OCI-LY1 (cell line): ENCODE results near the gene AGBL1.

Experiments used
- H2AFZ ChIP-seq: fragments of 200-600 bp; sonication (generic), shearing (Covaris generic); 2 replicates; pipeline ENCODE4 v1.6.0; 2014; ENCODE audit warnings: antibody characterized with exemption, mild to moderate bottlenecking, low read length
- H3F3A ChIP-seq: fragments of 200-600 bp; sonication (generic), shearing (Covaris generic); 2 replicates; pipeline ENCODE4 v1.6.0; 2014; ENCODE audit warnings: mild to moderate bottlenecking, antibody characterized with exemption, low read length, moderate library complexity; ENCODE audit not compliant: insufficient read depth
- H3K27ac ChIP-seq: fragments of 200-600 bp; sonication (generic); 2 replicates; pipeline ENCODE4 v1.5.1; 2014; ENCODE audit warnings: low read length, mixed run types, mild to moderate bottlenecking, low read depth; ENCODE audit not compliant: poor library complexity, severe bottlenecking
- H3K27me3 ChIP-seq: fragments of 200-600 bp; sonication (generic); 2 replicates; pipeline ENCODE4 v1.6.0; 2014; ENCODE audit warnings: antibody characterized with exemption, mild to moderate bottlenecking, low read length, moderate library complexity; ENCODE audit not compliant: insufficient read depth
- H3K36me3 ChIP-seq: fragments of 200-600 bp; sonication (generic); 2 replicates; pipeline ENCODE4 v1.6.1; 2014; ENCODE audit warnings: mild to moderate bottlenecking, antibody characterized with exemption, low read length, moderate library complexity, mixed read lengths; ENCODE audit not compliant: insufficient read depth
- H3K4me1 ChIP-seq: fragments of 200-600 bp; sonication (generic); 2 replicates; pipeline ENCODE4 v1.5.1; 2014; ENCODE audit warnings: mild to moderate bottlenecking, low read length, moderate library complexity; ENCODE audit not compliant: insufficient read depth, severe bottlenecking
- H3K4me2 ChIP-seq: fragments of 200-600 bp; sonication (generic), shearing (Covaris generic); 2 replicates; pipeline ENCODE4 v1.6.1; 2014; ENCODE audit warnings: low read length
- H3K4me3 ChIP-seq: fragments of 200-600 bp; sonication (generic); 2 replicates; pipeline ENCODE4 v1.5.1; 2014; ENCODE audit warnings: low read length, low read depth, mild to moderate bottlenecking, mixed read lengths; ENCODE audit not compliant: poor library complexity, severe bottlenecking
- H3K79me2 ChIP-seq: fragments of 200-600 bp; shearing (Covaris generic); 2 replicates; pipeline ENCODE4 v1.6.1; 2016; ENCODE audit warnings: mixed run types, low read length, mixed read lengths; ENCODE audit not compliant: insufficient read depth
- H3K9ac ChIP-seq: fragments of 200-600 bp; sonication (generic), shearing (Covaris generic); 2 replicates; pipeline ENCODE4 v1.6.1; 2014; ENCODE audit warnings: mild to moderate bottlenecking, low read length, mixed read lengths
- H3K9me2 ChIP-seq: fragments of 200-600 bp; sonication (generic), shearing (Covaris generic); 2 replicates; pipeline ENCODE4 v1.6.1; 2014; ENCODE audit warnings: low read depth, mild to moderate bottlenecking, low read length, mixed read lengths
- H3K9me3 ChIP-seq: fragments of 200-600 bp; shearing (Covaris generic); 2 replicates; pipeline ENCODE4 v1.6.1; 2014; ENCODE audit warnings: low read length, mixed read lengths
- H4K20me1 ChIP-seq: fragments of 200-600 bp; sonication (generic), shearing (Covaris generic); 2 replicates; pipeline ENCODE4 v1.6.0; 2016; ENCODE audit warnings: mild to moderate bottlenecking, low read length; ENCODE audit not compliant: insufficient read depth
- EZH2 ChIP-seq: fragments of 200-600 bp; sonication (generic), shearing (Covaris generic); IDR thresholded peaks from 2 replicates; pipeline ENCODE4 v1.8.0; 2017; ENCODE audit warnings: borderline replicate concordance, mixed run types, mild to moderate bottlenecking, antibody characterized with exemption, low read length, moderate library complexity, mixed read lengths
- TF ChIP-seq, protein P1 (sequence below): fragments of 200-600 bp; sonication (generic), shearing (Covaris generic); IDR thresholded peaks from 2 replicates; pipeline ENCODE4 v1.5.1; 2017; ENCODE audit warnings: mild to moderate bottlenecking, antibody characterized with exemption, low read length, moderate library complexity, mixed read lengths

The AGBL1 gene

DNA sequence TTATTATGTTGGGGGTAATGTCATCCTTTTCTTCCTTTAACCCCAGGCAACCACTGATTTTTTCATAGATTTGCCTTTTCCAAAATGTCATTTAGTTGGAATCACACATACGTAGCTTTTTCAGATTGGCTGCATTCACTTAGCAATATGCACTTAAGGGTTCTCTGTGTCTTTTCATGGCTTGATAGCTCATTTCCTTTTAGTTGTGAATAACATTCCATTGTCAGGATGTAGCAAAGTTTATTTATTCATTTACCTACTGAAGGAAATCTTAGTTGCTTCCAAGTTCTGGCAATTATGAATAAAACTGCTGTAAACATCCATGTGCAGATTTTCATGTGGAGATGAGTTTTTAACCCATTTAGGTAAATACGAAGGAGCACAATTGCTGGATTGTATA is 125.4 kb downstream of the AGBL1 start:
- Histone ChIP-seq H2AFZ (no peak overlapping the region), H3K27ac (no peak overlapping the region), H3K4me1 (no peaks in the 10 kb centered on the region), H3K27me3 (no peaks in the 10 kb centered on the region), H4K20me1 (no peaks in the 10 kb centered on the region), H3K36me3 (no peaks in the 10 kb centered on the region), H3K9me2 (no peaks in the 10 kb centered on the region), H3K4me3 (no peak overlapping the region), H3K79me2 (no peaks in the 10 kb centered on the region), H3K9me3 (no peaks in the 10 kb centered on the region), H3K4me2 (no peak overlapping the region), H3K9ac (no peak overlapping the region), H3F3A (no peaks in the 10 kb centered on the region)
- no peak for TF ChIP-seq EZH2

DNA sequence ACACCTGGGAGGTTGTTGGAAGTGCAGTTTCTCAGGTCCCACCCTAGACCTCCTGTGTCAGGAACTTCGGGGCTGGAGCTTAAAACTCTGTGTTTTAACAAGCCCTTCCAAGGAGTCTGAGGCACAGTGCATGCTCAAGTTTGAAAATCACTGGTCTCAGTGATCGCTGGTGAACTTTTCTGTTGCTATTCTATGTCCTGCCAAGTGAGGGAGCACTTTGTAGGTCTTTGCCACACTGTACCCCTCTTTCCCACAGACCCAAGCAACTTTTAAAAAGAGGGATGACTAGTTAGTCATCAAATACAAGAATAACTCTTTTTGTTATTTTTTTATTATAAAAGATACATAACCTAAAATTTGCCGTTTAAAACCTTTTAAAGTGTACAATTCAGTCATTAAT is 133.7 kb downstream of the AGBL1 start:
- Histone ChIP-seq H3K9me2 (no peaks in the 10 kb centered on the region), H3K4me1 (no peaks in the 10 kb centered on the region), H3K4me2 (no peak overlapping the region), H3K36me3 (no peaks in the 10 kb centered on the region), H3F3A (no peaks in the 10 kb centered on the region), H3K79me2 (no peaks in the 10 kb centered on the region), H3K27me3 (peaks cover 4% of the 10 kb centered on the region; the same call in 1 of the 2 replicates), H2AFZ (no peak overlapping the region), H3K4me3 (no peak overlapping the region), H3K9ac (no peak overlapping the region), H3K9me3 (no peaks in the 10 kb centered on the region), H3K27ac (no peak overlapping the region), H4K20me1 (no peaks in the 10 kb centered on the region)
- TF ChIP-seq, protein P1, sequence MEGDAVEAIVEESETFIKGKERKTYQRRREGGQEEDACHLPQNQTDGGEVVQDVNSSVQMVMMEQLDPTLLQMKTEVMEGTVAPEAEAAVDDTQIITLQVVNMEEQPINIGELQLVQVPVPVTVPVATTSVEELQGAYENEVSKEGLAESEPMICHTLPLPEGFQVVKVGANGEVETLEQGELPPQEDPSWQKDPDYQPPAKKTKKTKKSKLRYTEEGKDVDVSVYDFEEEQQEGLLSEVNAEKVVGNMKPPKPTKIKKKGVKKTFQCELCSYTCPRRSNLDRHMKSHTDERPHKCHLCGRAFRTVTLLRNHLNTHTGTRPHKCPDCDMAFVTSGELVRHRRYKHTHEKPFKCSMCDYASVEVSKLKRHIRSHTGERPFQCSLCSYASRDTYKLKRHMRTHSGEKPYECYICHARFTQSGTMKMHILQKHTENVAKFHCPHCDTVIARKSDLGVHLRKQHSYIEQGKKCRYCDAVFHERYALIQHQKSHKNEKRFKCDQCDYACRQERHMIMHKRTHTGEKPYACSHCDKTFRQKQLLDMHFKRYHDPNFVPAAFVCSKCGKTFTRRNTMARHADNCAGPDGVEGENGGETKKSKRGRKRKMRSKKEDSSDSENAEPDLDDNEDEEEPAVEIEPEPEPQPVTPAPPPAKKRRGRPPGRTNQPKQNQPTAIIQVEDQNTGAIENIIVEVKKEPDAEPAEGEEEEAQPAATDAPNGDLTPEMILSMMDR = no peak; the same call in 1 of the 2 replicates
- TF ChIP-seq EZH2 = no peak

GRCh38 chr15:86213888-86214287 is 134.2 kb downstream of the AGBL1 start:
- Histone ChIP-seq H3K9me2 (no peaks in the 10 kb centered on the region), H3K9ac (no peak overlapping the region), H3K4me1 (no peaks in the 10 kb centered on the region), H3K79me2 (no peaks in the 10 kb centered on the region), H3K27me3 (peaks cover 4% of the 10 kb centered on the region; the same call in 1 of the 2 replicates), H3K27ac (no peak overlapping the region), H3K36me3 (no peaks in the 10 kb centered on the region), H2AFZ (no peak overlapping the region), H3K4me3 (no peak overlapping the region), H3K9me3 (no peaks in the 10 kb centered on the region), H3K4me2 (no peak overlapping the region), H4K20me1 (no peaks in the 10 kb centered on the region), H3F3A (no peaks in the 10 kb centered on the region)
- TF ChIP-seq, protein P1 = no peak
- TF ChIP-seq EZH2 = no peak

GRCh38 chr15:86221119-86221518 is 141.4 kb downstream of the AGBL1 start:
- TF ChIP-seq, protein P1 = no peak
- no peak for TF ChIP-seq EZH2

More at GRCh38 chr15:86221119-86221518, 141.4 kb downstream of the AGBL1 start:
- Histone ChIP-seq H3K4me3 (no peak overlapping the region), H3K27me3 (no peaks in the 10 kb centered on the region), H3K4me2 (no peak overlapping the region), H3K9me2 (no peaks in the 10 kb centered on the region), H3K36me3 (no peaks in the 10 kb centered on the region), H3F3A (no peaks in the 10 kb centered on the region), H3K27ac (no peak overlapping the region), H2AFZ (no peak overlapping the region), H3K9ac (no peak overlapping the region), H4K20me1 (no peaks in the 10 kb centered on the region), H3K9me3 (no peaks in the 10 kb centered on the region), H3K4me1 (no peaks in the 10 kb centered on the region), H3K79me2 (no peaks in the 10 kb centered on the region)
